Mesendoderm (in vitro differentiated cells): Measurements from ENCODE around the gene CDH12.

ENCODE experiments used
- DNase-seq: peaks from one replicate; pipeline ENCODE4 v3.0.0; 2013
- H2AK5ac ChIP-seq: 2 replicates; pipeline ENCODE4 v1.6.1; 2013; ENCODE audit warnings: low read length, inconsistent platforms
- H2BK120ac ChIP-seq: 2 replicates; pipeline ENCODE4 v1.6.1; 2013; ENCODE audit warnings: low read depth, mild to moderate bottlenecking, low read length, moderate library complexity, mixed read lengths
- H2BK15ac ChIP-seq: replicated peaks from 2 replicates; pipeline ENCODE4 v1.6.1; 2013; ENCODE audit warnings: low read depth, mild to moderate bottlenecking, moderate library complexity
- H2BK5ac ChIP-seq: 2 replicates; pipeline ENCODE4 v1.6.1; 2013; ENCODE audit warnings: low read length, inconsistent platforms
- H3K18ac ChIP-seq: 2 replicates; pipeline ENCODE4 v1.6.1; 2013; ENCODE audit warnings: mild to moderate bottlenecking, low read length, mixed read lengths
- H3K23ac ChIP-seq: one replicate; pipeline ENCODE4 v1.6.1; 2013; ENCODE audit warnings: low read length
- H3K27ac ChIP-seq: 2 replicates; pipeline ENCODE4 v1.5.1; 2013; ENCODE audit warnings: low read depth, mild to moderate bottlenecking, inconsistent platforms, low read length, moderate library complexity
- H3K27me3 ChIP-seq: 2 replicates; pipeline ENCODE4 v1.6.1; 2013; ENCODE audit warnings: low read length, control low read depth, mild to moderate bottlenecking, inconsistent platforms; ENCODE audit not compliant: insufficient read depth, poor library complexity
- H3K36me3 ChIP-seq: 2 replicates; pipeline ENCODE4 v1.6.1; 2013; ENCODE audit warnings: low read length, inconsistent platforms; ENCODE audit not compliant: control insufficient read depth, insufficient read depth
- H3K4ac ChIP-seq: one replicate; pipeline ENCODE4 v1.6.1; 2013; ENCODE audit warnings: low read depth, mild to moderate bottlenecking, low read length, moderate library complexity
- H3K4me1 ChIP-seq: 2 replicates; pipeline ENCODE4 v1.6.1; 2013; ENCODE audit warnings: low read depth, low read length, inconsistent platforms; ENCODE audit not compliant: control insufficient read depth
- H3K4me2 ChIP-seq: 2 replicates; pipeline ENCODE4 v1.6.1; 2013; ENCODE audit warnings: low read length
- H3K4me3 ChIP-seq: 2 replicates; pipeline ENCODE4 v1.5.1; 2013; ENCODE audit warnings: mild to moderate bottlenecking, low read length
- H3K56ac ChIP-seq: one replicate; pipeline ENCODE4 v1.6.1; 2013; ENCODE audit warnings: low read length
- H3K79me1 ChIP-seq: 2 replicates; pipeline ENCODE4 v1.6.1; 2013; ENCODE audit warnings: low read length, inconsistent platforms
- H3K79me2 ChIP-seq: 2 replicates; pipeline ENCODE4 v1.6.1; 2013; ENCODE audit warnings: mild to moderate bottlenecking, low read length; ENCODE audit not compliant: control insufficient read depth, insufficient read depth
- H3K9ac ChIP-seq: 2 replicates; pipeline ENCODE4 v1.6.1; 2013; ENCODE audit warnings: low read length, inconsistent platforms
- H4K5ac ChIP-seq: one replicate; pipeline ENCODE4 v1.6.1; 2013; ENCODE audit warnings: low read length
- H4K8ac ChIP-seq: one replicate; pipeline ENCODE4 v1.6.1; 2013; ENCODE audit warnings: low read depth, mild to moderate bottlenecking, control low read depth, low read length, moderate library complexity
- WGBS: extraction: QIAGEN DNeasy Blood & Tissue Kit; methylation state at CpG from one replicate; pipeline ENCODE4 v1.1.7; 2013; ENCODE audit warnings: low lambda C conversion rate, missing lambda C conversion rate; ENCODE audit not compliant: insufficient coverage; ENCODE audit errors: extremely low coverage; 5-methylcytosine and 5-hydroxymethylcytosine counted together

The CDH12 gene

GRCh38 chr5:21880164-21880563 lies 973.0 kb downstream of the CDH12 start:
- Histone ChIP-seq H4K5ac (no peak overlapping the region), H2BK120ac (no peak overlapping the region)
- no peak for DNase-seq

GRCh38 chr5:21862986-21863385 lies 990.2 kb downstream of the CDH12 start:
- Histone ChIP-seq H2BK15ac (no peak overlapping the region), H3K18ac (no peak overlapping the region), H3K56ac (no peak overlapping the region), H3K23ac (no peak overlapping the region), H3K9ac (no peak overlapping the region), H3K4me1 (no peaks in the 10 kb centered on the region), H4K5ac (no peak overlapping the region), H3K79me2 (no peaks in the 10 kb centered on the region), H3K27ac (no peak overlapping the region), H3K27me3 (no peaks in the 10 kb centered on the region), H3K4me2 (no peak overlapping the region), H4K8ac (no peak overlapping the region), H3K79me1 (no peaks in the 10 kb centered on the region), H2BK5ac (no peak overlapping the region), H3K4ac (no peak overlapping the region), H3K4me3 (no peak overlapping the region), H3K36me3 (no peaks in the 10 kb centered on the region), H2AK5ac (no peak overlapping the region), H2BK120ac (no peak overlapping the region)
- no CpG with 5 or more reads among the region's 3 CpGs for WGBS
- no peak for DNase-seq

More at GRCh38 chr5:21880164-21880563, 973.0 kb downstream of the CDH12 start:
- Histone ChIP-seq H3K36me3 (no peaks in the 10 kb centered on the region), H3K4me2 (no peak overlapping the region), H3K18ac (no peak overlapping the region), H3K4me1 (no peaks in the 10 kb centered on the region), H3K27ac (no peak overlapping the region), H3K27me3 (no peaks in the 10 kb centered on the region), H3K79me1 (no peaks in the 10 kb centered on the region), H3K23ac (no peak overlapping the region), H2AK5ac (no peak overlapping the region), H4K8ac (no peak overlapping the region), H3K79me2 (no peaks in the 10 kb centered on the region), H2BK5ac (no peak overlapping the region), H3K4ac (no peak overlapping the region), H3K56ac (no peak overlapping the region), H3K9ac (no peak overlapping the region), H2BK15ac (no peak overlapping the region), H3K4me3 (no peak overlapping the region)
- WGBS: no CpG with 5 or more reads among the region's 2 CpGs

- Histone ChIP-seq H2BK5ac (no peak overlapping the region), H3K9ac (no peak overlapping the region), H3K36me3 (no peaks in the 10 kb centered on the region), H3K4me1 (no peaks in the 10 kb centered on the region), H3K79me2 (no peaks in the 10 kb centered on the region), H2AK5ac (no peak overlapping the region), H3K27me3 (no peaks in the 10 kb centered on the region), H3K18ac (no peak overlapping the region), H4K8ac (no peak overlapping the region), H3K56ac (no peak overlapping the region), H3K4me3 (no peak overlapping the region), H2BK120ac (no peak overlapping the region), H3K4ac (no peak overlapping the region), H3K79me1 (no peaks in the 10 kb centered on the region), H3K4me2 (no peak overlapping the region), H4K5ac (no peak overlapping the region), H3K23ac (no peak overlapping the region), H2BK15ac (no peak overlapping the region), H3K27ac (no peak overlapping the region)
- DNase-seq: no peak
- no CpG with 5 or more reads among the region's 2 CpGs for WGBS
Measured at GRCh38 chr5:21858441-21858840, 994.7 kb downstream of the CDH12 start.

GRCh38 chr5:21856987-21857386 lies 996.2 kb downstream of the CDH12 start:
- no peaks in the 10 kb centered on the region for H3K27me3 ChIP-seq
- no peak overlapping the region for H3K27ac ChIP-seq
- H3K18ac ChIP-seq: no peak overlapping the region
- H3K56ac ChIP-seq: no peak overlapping the region
- no peak overlapping the region for H4K5ac ChIP-seq
- no peak overlapping the region for H3K4me2 ChIP-seq
- H2AK5ac ChIP-seq: no peak overlapping the region
- H2BK120ac ChIP-seq: no peak overlapping the region
- H2BK5ac ChIP-seq: no peak overlapping the region
- no peak overlapping the region for H3K23ac ChIP-seq
- H3K36me3 ChIP-seq: no peaks in the 10 kb centered on the region
- no peak for DNase-seq
- H3K4me1 ChIP-seq: no peaks in the 10 kb centered on the region
- H3K4ac ChIP-seq: no peak overlapping the region
- H3K4me3 ChIP-seq: no peak overlapping the region
- no peaks in the 10 kb centered on the region for H3K79me1 ChIP-seq
- H4K8ac ChIP-seq: no peak overlapping the region
- H3K79me2 ChIP-seq: no peaks in the 10 kb centered on the region
- WGBS: no CpG with 5 or more reads among the region's 3 CpGs
- H3K9ac ChIP-seq: no peak overlapping the region
- no peak overlapping the region for H2BK15ac ChIP-seq

GRCh38 chr5:21847300-21847699 lies 1005.8 kb downstream of the CDH12 start:
- H4K8ac ChIP-seq: no peak overlapping the region
- H3K27me3 ChIP-seq: no peaks in the 10 kb centered on the region
- no peak overlapping the region for H3K4me2 ChIP-seq
- H2BK15ac ChIP-seq: no peak overlapping the region
- no peak overlapping the region for H2AK5ac ChIP-seq
- no peak overlapping the region for H3K18ac ChIP-seq
- no peaks in the 10 kb centered on the region for H3K36me3 ChIP-seq
- no peaks in the 10 kb centered on the region for H3K79me2 ChIP-seq
- no peak overlapping the region for H2BK120ac ChIP-seq
- H3K9ac ChIP-seq: no peak overlapping the region
- no peak overlapping the region for H3K23ac ChIP-seq
- H3K27ac ChIP-seq: no peak overlapping the region
- no CpG with 5 or more reads among the region's 2 CpGs for WGBS
- DNase-seq: no peak
- H3K79me1 ChIP-seq: no peaks in the 10 kb centered on the region
- no peak overlapping the region for H3K56ac ChIP-seq
- H3K4me1 ChIP-seq: no peaks in the 10 kb centered on the region
- H2BK5ac ChIP-seq: no peak overlapping the region
- H3K4me3 ChIP-seq: no peak overlapping the region
- H3K4ac ChIP-seq: no peak overlapping the region
- H4K5ac ChIP-seq: no peak overlapping the region

GRCh38 chr5:21844960-21845359 lies 1008.2 kb downstream of the CDH12 start:
- no CpG with 5 or more reads among the region's 1 CpG for WGBS

More at GRCh38 chr5:21844960-21845359, 1008.2 kb downstream of the CDH12 start:
- Histone ChIP-seq H3K4me3 (no peak overlapping the region), H3K79me2 (no peaks in the 10 kb centered on the region), H3K56ac (no peak overlapping the region), H3K23ac (no peak overlapping the region), H2BK5ac (no peak overlapping the region), H3K9ac (no peak overlapping the region), H2AK5ac (no peak overlapping the region), H3K4ac (no peak overlapping the region), H4K5ac (no peak overlapping the region), H3K4me2 (no peak overlapping the region), H3K18ac (no peak overlapping the region), H3K27me3 (no peaks in the 10 kb centered on the region), H3K4me1 (no peaks in the 10 kb centered on the region), H2BK120ac (no peak overlapping the region), H4K8ac (no peak overlapping the region), H3K79me1 (no peaks in the 10 kb centered on the region), H3K36me3 (no peaks in the 10 kb centered on the region), H2BK15ac (no peak overlapping the region), H3K27ac (no peak overlapping the region)
- no peak for DNase-seq
